MV-4-11 (cell line): ENCODE results near the gene GALNTL6.
"Not testable (repeated sequence)": the region's sequence is repeated elsewhere in the genome, so short reads cannot be mapped to it uniquely, and the experiment has no call there.

Experiments
- DNase-seq: peaks from one replicate; lab custom pipeline; 2025; lab: John Stamatoyannopoulos, UW

Gene GALNTL6

GRCh38 chr4:172662113-172662512 is 848.9 kb downstream of the GALNTL6 start:
- no peak for DNase-seq

- DNase-seq, result no peak
Measured at GRCh38 chr4:172666711-172667368, 853.6 kb downstream of the GALNTL6 start.

DNA sequence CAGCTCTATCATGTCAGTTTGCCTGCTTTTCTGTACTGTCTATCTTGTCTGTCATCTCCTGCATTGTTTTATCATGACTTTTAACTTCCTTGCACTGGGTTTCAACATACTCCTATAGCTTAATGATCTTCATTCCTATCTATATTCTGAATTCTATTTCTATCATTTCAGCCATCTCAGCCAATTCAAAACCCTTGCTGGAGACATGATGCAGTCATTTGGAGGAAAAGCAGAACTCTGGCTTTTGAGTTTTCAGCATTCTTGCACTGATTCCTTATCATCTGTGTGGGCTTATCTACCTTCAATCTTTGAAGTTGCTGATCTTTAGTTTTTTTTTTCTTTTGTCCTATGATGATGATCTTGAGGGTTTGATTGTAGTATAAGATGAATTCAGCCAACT is 861.6 kb downstream of the GALNTL6 start:
- no peak for DNase-seq

DNA sequence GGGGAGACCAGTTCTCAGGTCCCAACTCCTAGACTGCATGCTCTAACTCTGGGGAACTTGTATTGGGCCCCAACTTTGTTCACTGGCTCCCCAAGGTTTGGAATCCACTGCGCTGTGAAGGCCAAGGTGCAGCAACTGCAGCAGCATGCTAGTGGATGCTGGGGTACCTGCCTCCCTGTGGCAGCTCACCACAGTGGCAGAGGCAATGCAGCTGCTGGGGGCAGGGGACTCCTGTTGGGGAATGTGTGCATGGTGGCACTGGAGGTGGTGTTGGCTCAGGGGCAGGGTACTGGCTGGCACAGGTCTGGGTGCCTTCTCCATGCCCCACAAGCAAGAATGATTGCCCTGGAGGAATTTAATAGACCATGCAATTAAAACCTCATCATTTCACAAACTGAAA is 862.0 kb downstream of the GALNTL6 start:
- DNase-seq, result no peak

- no peak for DNase-seq
Measured at GRCh38 chr4:172680691-172681090, 867.5 kb downstream of the GALNTL6 start.

DNA sequence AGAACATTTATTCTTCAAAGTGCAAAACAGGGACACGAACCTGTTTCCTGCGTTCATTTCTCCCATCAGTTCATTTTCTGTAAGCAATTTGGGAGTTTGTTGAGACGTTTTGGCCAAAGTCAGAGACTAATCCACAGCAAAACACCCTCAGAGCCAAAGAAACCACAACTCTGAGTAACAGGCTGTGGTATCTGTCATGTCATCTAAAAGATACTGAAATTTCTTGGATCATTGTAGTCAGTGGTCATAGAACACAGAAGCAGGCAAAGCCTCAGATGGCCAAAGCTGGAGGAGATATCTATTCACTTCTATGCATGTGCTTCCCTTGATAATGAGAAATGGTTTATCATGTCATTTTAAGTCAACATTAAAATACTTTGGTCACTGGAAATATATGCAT is 869.8 kb downstream of the GALNTL6 start:
- no peak for DNase-seq

DNA sequence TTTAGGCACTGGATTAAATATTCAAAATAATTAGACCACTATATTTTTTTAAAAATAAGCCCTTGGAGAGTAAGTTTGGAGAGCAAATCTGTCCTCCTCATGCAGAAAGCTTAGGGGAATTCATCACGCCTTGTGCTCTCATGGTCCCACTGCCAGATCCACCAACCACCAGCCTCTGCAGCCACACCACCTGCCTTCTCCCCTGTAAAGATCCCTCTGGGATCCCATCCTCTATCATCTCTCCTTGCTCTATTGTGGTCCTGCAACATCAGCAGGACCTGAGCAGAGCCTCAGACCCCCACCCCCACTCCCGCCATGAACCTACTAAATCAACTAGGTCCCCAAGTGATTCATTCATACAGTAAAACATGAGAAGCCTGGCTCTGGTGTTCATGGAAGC is 872.8 kb downstream of the GALNTL6 start:
- no peak for DNase-seq

DNA sequence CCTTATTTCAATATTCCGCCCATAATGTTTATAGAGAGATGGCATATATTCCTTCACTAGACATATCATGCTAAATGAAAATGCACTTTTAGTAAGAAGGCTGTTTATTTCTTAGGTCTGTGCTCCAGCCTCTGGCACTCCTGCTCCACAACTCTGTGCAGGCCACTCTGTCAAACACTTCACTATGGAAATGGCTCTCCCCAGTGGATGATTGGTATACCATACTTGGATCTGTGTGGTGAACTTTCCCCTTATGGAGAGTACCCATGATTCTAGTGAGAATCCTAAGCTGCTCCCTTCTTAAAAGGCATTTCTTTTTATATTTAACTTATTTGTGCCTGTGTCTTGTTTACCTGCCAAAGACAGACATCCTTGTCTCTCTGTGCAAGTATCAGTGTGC is 875.3 kb downstream of the GALNTL6 start:
- DNase-seq, result no peak

GRCh38 chr4:172691552-172691951 is 878.3 kb downstream of the GALNTL6 start:
- DNase-seq, result no peak

GRCh38 chr4:172692701-172693100 is 879.5 kb downstream of the GALNTL6 start:
- DNase-seq, result no peak

GRCh38 chr4:172698256-172698655 is 885.1 kb downstream of the GALNTL6 start:
- no peak for DNase-seq

GRCh38 chr4:172705565-172705964 is 892.4 kb downstream of the GALNTL6 start:
- DNase-seq, result no peak

GRCh38 chr4:172706000-172706399 is 892.8 kb downstream of the GALNTL6 start:
- no peak for DNase-seq

DNA sequence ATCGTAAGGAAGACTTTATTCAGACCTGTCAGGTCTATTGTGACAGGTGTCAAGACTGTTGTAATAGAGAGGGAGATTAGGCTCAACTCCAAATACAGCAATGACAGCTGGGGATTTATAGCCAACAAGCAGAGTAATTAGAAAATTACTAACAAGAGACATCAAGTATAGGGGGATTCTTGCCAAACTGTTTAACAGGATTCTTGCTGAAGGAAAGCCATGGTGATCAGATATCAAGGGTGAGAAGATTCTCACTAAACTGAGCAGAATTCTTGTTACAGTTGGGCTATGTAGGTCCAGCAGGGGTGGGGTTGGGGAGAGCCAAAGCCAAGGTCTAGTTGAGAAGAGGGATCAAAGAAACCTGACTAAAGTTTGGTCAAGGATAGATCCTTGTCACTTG is 894.4 kb downstream of the GALNTL6 start:
- no peak for DNase-seq

- no peak for DNase-seq
Measured at GRCh38 chr4:172708184-172708583, 895.0 kb downstream of the GALNTL6 start.

DNA sequence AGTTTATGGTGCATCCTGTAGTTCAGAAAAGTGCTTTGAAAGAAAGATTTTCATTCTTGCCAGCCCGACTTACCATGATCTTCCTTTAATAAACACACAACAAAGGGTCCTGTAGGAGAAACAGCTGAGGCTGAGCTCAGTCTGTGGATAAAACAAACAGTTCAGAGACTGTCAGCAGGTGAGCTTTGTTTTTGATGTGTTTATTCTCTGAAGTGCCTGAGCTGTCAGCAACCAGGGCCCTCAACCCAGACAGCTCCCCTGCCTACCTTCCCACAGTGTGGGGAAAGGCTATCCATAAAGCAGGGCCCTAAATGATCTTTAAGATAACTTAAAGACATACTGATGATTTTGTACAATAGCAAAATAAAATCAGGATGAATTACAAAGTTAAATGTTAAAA is 896.2 kb downstream of the GALNTL6 start:
- no peak for DNase-seq

DNA sequence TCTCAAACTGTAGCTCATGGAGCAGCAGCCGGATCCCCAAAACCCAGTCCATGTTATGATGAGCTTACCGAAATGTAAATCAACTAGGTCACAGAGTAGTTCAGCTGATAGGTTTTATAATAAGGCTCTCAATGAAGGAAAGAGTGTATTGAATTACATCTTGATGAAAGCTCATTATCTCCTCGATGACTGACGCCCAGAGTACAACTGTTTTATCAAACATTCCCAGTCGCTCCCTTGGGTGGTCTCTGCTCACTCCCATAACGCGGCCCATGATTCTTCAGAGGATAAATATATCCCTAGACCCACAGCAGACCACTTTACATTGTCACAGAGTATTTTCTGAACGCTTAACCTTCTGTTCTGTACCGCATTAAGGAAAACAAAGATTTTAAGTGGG is 903.1 kb downstream of the GALNTL6 start:
- DNase-seq, result no peak

GRCh38 chr4:172721659-172722058 is 908.5 kb downstream of the GALNTL6 start:
- DNase-seq, result no peak

GRCh38 chr4:172725581-172725980 is 912.4 kb downstream of the GALNTL6 start:
- DNase-seq, result no peak

DNA sequence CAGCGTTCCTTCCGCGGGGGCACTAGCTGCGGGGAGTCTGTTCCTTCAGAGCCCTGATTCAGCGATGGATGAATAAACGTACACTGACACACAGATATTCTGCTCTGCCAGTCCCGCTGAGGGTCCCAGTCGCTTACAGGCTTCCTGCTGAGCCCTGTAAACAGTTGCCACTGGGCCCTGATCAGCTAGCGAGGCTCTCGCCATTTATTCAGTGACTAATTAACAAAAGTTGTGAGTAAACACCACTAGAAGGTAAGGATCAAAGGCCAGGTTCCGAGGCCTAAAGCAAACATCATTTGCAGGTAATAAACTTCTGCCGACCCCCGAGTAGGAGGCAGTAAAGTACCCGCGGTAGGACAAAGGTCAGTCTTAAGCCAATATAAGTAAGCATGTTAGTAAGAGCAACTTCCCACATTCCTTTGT is 912.8 kb downstream of the GALNTL6 start:
- DNase-seq, result no peak

GRCh38 chr4:172727631-172728030 is 914.4 kb downstream of the GALNTL6 start:
- DNase-seq, result no peak

DNA sequence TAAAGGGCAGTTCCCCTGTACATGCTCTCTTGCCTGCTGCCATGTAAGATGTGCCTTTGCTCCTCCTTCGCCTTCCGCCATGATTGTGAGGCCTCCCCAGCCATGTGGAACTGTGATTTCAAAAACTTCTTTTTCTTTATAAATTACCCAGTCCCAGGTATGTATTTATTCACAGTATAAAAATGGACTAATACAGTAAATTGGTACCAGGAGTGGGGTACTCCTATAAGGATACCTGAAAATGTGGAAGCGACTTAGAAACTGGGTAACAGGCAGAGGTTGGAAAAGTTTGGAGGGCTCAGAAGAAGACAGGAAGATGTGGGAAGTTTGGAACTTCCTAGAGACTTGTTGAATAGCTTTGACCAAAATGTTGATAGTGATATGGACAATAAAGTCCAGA is 920.4 kb downstream of the GALNTL6 start:
- not testable (repeated sequence) for DNase-seq

DNA sequence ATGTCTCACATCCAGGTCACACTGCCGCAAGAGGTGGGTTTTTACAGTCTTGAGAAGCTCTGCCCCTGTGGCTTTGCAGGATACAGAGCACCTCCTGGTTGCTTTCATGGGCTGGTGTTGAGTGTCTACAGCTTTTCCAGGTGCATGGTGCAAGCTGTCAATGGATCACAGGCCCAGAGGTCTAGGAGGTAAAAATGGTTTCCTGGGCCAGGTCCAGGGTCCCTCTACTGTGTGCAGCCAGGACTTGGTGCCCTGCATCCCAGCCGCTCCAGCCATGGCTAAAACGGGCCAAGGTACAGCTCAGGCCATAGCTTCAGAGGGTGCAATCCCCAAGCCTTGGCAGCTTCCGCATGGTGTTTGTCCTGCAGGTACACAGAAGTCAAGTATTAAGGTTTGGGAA is 921.4 kb downstream of the GALNTL6 start:
- DNase-seq, result no peak

DNA sequence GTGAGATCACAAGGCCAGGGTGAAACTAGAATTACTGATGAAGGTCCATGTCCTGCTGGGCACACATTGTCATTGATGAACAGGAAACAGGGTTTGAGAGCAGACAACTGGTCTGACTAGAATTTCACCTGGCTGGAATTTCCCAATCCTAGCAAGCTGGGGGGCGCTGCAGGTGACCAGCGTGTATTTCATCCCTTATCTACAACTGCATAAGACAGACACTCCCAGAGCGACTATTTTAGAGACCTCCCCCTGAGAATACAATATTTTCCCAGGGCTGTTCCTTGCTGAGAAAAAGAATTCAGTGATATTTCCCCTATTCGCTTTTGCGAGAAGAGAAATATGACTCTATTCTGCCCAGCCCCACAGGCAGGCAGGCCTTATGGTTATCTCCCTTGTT is 922.8 kb downstream of the GALNTL6 start:
- no peak for DNase-seq

DNA sequence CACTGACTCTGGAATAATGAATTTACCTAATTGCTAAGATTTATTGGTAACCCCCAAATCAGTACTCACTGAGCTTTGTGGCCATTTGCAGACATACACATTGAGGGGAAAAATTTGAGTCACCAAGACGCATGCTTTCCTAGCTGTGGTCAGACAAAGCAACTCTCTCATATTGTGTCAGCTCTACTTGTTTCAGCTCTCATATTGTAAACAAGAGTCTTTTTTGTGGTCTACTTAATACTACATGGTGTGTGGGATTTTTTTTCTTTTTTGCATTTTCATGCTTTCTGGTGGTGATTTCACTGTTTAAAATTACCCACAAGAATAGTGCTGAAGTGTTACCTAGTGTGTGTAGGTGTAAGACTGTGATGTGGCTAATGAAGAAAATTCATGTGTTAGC is 927.2 kb downstream of the GALNTL6 start:
- no peak for DNase-seq
